Fibroblast of skin of abdomen (primary cell): Measurements from ENCODE around the gene C15orf61. TPM values are rescaled to one million over a fixed set of nuclear protein-coding genes. Genes with fewer than 3 reads are reported as not detected.

Experiments used
- DNase-seq: peaks from one replicate; pipeline ENCODE4 v3.0.0-alpha.2; 2013
- polyA plus RNA-seq, 2 experiments: library from polyadenylated mRNA; unstranded; fragments of 120-200 nt; gene quantifications; one replicate each; pipeline ENCODE4 v1.2.1, GENCODE V29; 2013; ENCODE audit not compliant: insufficient read length in 2 of 2

C15orf61 gene
- polyA plus RNA-seq (2013, experiment 1 of 2; ENCODE audit: insufficient read length), result 5.8 TPM
- polyA plus RNA-seq (2013, experiment 2 of 2; ENCODE audit: insufficient read length), result 5.9 TPM

DNA sequence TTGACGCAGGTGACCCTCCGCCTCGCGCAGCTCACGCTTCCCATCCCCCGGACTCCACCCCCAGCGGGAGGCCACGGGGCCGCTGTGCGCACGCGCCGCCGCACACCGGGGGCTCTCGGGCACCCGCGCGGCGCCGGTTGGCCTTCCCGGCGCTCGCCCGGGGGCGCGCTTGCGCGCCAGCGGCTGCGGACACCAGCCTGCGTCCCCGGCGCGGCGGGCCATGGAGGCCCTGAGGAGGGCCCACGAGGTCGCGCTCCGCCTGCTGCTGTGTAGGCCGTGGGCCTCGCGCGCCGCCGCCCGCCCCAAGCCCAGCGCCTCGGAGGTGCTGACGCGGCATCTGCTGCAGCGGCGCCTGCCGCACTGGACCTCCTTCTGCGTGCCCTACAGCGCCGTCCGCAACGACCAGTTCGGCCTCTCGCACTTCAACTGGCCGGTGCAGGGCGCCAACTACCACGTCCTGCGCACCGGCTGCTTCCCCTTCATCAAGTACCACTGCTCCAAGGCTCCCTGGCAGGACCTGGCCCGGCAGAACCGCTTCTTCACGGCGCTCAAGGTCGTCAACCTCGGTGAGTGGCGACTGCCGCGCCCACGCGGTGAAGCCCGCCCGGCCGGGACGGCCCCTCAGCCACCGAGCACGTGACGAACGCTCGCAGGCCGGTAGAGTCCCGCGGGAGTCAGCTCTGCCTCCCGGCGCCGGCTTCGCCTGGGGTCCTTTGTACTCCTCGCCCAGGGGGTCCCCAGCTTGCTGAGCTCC, at the start of gene C15orf61:
Gene C15orf61 (plus strand): TSS at position 103 of the 754 bp plus-strand sequence. CDS start 118 bp downstream, at position 221.
- DNase-seq, result peak; percentile 81

DNA sequence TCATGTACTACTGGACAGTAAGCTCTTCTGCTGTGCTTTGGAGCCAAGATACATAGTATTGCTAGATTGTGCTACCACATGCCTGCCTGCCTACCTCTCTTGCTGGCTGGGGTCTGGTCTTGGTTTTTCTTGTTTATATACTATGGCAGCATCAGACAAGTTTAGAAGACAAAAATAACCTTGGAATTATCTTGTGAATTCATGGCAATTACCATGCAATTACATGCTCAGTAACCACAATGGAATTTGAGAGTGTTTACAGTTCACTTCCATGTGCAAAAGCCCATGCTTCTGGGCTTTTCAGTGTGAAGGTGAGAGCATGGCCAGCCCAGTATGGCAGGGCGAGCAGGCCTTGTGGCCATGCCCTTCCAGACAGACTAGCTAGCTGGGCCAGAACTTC, 48.0 kb upstream of the C15orf61 start:
- DNase-seq, result peak; percentile 51

DNA sequence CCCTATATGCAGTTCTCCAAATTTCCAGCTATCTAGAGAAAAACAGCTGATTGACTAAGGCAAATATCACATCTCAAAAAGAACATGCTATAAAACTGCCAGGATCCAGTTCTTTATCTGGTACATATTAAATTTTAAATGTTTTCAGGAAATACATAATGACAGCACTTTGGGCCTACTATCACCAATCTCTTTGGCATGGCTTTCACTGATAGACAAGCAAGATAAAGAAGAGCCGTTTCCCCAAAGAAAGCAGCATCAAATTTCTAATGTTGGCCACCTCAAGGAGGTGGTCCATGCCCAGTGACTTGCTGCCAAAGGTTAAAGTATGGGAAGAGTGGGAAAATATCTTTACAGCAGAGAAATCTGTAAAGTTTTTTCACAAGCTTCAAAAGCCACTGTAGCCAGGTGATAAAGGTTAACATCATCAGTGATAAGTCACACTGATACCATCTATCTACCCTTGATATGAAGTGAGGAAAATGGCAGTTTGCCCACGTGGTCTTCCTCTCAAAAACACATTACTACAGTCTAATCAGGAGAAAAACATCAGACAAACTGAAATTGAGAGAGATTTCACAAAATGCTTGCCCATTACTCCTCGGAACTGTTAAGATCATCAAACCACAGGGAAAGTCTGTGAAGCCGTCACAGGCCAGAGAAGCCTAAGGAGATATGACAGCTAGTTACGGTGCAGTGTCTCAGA, 46.4 kb upstream of the C15orf61 start:
- DNase-seq, result no peak

DNA sequence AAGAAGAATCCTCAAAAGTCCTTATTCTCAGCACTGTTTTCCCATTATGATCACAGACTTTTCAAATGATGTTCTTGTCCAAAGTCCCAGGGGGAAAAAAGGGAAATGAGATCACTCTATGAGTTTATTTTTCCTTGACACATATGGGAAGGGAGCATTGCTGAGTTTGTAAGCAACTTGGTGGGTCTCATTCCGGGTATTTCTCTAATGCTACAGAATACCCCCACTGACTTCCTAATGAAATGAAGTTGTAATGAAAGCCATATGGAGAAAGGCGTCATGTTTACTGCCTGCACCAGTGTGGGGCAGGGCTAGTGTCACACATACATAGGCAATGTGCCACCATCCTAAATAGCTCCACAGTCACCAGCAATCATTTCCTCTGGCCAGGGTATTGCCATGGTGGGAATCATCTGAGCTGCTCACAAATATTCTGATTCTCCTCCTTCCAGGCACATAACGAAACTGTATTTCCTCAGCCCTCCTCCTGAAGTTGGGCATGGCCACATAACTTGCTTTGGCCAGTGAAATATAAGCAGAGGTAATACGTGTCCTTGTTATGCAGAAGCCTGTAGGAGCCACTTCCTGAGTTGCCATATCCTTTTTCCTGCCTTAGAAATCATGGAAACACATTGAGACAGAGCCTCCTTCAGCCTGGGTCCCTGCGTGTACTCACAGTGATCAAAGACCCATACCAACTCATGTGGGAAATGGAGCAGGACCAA, 41.0 kb upstream of the C15orf61 start:
- DNase-seq, result peak; percentile 80

DNA sequence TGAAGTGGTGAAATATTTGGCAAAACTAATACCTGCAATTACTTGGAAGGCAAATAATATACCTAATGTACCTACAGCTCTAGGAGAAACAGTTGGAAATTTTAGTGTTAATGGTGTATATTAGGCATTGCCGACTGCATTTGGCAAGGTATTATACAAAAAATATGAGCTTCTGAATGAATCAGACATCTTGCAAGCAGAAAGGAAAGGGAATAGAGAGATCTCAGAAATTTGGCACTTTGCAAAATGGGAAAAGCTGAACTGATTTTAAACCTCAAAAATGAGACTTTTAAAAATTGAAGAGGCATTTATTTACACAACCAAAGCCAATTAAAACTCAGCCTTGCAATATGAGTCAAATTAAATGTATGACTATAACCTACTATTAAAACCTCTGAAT, 40.2 kb upstream of the C15orf61 start:
- DNase-seq, result peak; percentile 66

DNA sequence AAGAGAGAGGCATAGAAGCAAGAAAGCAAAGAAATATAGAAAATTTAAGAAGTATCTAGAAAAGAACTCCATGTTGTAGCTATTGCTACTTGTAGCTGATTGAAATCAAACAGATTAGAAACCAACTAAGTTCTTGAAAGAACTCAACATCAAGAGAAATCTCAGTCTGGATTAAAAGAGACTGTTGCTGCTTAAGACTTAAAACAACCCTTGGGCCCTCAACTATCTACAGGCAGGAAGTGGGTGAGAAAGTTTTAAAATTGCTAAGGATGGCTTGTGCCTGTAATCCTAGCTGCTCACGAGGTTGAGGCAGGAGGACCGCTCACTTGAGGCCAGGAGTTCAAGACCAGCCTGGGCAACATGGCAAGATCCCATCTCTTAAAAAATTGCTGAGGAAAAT, 39.3 kb upstream of the C15orf61 start:
- no peak for DNase-seq

DNA sequence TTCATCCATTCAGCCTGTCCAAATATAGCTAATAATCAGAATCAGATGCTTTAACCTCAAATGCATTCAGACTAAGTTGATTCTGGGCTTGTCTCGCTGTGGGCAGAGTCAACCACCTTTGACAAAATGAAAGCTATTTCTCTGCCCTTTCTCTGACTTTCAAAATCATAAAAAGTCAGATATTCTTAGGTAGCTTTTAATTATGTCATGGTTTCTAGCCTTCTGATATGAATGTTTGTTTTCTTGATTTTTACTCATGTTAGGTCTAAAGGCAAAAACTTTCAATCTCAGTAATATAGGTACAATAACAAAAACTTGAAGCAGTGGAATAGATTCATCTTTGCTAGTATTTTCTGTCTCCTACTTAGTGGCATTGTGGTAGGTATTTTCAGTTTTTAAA, 25.3 kb upstream of the C15orf61 start:
- DNase-seq, result no peak

DNA sequence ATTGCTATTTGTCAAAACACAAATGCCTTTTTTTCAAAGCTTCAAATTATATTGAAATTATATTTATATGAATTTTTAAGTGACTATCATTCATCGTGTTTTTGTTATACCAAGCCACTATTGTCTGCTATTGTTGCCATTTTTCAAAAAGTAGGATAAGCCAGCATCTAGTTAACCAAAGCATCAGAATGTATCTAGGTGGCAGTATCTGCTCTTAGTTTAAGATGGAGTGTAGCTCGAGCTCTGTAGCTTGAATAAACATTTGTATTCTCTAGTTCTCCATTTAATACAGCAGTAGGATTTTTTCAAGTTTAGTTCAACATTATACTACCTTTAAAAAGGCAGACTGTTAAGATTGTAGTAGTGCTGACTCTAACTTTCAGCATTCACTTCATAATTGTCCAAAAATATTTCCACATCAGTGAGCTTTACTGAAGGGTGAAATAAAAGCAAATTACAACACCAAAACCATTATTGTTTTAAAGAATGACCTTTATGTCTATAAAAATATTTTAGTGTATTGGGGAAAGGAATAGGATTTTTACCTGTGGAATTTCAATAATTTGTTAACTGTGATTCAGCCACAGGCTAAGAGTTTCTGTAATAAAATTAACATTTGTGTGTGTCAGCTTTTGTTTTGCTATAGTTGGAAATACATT, 19.6 kb upstream of the C15orf61 start:
- DNase-seq, result peak; percentile 34

DNA sequence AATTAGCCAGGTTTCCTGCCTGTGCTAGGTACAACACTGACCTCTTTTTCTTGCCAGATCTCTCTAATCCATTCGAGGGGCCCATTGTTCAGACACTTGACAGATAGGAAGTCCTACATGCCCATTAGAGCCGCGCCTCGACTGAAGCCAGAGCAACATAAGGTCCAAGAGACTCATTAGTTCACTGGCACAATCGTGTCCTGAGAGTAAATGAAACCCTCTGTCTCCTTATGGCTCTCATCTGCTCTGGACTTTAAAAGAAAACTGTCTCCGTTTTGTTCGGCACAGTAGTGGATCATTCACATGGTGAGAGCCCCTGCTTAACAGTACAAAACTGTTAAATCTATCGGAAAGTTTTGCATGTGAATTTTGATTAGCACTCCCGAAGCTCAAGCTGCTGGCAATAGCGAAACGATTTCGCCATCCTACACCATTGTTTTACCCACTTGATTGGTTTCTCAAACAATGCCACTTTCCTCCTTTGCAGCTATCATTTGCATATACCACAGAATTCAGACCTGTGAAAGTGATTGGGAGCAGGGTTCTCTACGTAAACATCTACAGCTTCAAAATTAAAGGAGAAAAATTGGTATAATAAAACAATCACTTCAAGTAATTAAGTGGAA, 19.0 kb upstream of the C15orf61 start:
- DNase-seq, result no peak

DNA sequence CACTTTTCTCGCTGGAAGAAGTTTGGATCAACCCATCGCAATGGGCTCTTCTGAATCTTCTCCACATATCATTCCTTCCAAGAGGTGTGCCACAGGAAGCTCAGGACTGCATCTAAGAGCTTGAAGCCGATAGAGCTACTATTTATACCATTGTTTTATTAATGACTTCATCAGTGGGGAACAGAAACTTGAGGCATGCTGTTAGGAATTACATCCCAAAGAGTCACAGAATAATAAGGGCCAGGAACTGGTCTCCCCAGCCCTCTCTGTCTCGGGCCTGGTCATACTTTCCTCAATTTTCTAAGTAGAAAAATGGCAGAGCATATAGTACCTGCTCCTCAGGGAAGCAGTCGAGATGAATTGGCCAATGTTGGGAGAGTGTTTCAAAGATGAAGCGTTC, 16.9 kb upstream of the C15orf61 start:
- peak; percentile 3 for DNase-seq

DNA sequence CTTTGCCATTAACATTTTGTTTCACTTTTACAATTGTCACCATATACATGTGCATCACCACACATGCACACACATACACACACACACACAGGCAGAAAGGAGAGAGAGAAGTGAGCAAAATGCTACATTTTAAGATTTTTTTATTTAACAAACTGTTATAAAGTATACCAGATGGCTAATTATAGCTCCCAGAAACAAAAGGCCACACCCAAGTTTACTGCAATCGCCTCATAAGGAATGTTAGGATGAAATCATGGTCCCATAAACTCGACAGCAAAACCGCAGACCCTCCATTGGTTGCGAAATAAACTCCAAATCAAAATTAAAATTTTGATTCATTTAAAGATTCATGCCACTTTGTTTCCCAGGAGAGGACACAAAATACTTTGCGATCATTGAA, 16.1 kb upstream of the C15orf61 start:
- DNase-seq, result peak; percentile 49

DNA sequence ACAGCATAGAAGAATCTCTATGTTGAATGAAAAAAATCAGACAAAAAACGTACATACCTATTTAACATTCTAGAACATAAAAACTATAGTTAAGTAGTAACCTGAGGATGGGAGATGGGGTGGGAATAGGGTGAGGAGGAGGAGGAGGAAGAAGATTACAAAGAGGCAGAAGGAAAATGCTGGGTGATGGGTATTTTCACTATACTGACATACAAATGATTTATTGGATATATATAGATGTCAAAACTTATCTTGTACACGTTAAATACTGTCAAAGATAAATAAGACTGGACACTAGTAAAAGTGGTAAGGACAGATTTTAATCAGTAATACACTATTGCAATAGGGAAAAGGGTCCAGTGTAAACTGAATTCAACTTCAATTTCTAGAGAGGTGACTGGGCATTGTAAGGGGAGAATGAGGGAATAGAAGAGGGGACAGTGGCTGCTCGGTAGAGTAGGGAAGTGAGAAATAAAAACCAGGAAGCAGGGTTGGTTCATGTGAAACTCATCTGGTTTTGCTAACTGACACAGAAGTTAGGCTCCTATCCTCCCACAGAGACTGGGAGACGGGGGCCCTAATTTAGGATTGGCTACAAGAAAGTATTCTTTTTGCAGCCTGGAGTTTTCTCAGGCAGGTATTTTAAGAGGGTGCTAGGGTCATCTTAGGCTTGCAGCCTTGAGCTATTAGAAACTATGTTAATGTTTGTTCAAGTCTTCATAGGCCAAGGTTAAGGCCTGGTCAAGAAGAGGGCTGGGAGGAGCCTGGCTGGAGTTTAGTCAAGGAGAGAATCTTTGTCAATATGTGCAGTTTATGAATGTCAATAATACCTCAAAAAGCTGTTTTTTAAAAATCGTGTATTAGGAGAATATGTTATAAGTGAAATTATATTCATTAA, 15.0 kb upstream of the C15orf61 start:
- no peak for DNase-seq

DNA sequence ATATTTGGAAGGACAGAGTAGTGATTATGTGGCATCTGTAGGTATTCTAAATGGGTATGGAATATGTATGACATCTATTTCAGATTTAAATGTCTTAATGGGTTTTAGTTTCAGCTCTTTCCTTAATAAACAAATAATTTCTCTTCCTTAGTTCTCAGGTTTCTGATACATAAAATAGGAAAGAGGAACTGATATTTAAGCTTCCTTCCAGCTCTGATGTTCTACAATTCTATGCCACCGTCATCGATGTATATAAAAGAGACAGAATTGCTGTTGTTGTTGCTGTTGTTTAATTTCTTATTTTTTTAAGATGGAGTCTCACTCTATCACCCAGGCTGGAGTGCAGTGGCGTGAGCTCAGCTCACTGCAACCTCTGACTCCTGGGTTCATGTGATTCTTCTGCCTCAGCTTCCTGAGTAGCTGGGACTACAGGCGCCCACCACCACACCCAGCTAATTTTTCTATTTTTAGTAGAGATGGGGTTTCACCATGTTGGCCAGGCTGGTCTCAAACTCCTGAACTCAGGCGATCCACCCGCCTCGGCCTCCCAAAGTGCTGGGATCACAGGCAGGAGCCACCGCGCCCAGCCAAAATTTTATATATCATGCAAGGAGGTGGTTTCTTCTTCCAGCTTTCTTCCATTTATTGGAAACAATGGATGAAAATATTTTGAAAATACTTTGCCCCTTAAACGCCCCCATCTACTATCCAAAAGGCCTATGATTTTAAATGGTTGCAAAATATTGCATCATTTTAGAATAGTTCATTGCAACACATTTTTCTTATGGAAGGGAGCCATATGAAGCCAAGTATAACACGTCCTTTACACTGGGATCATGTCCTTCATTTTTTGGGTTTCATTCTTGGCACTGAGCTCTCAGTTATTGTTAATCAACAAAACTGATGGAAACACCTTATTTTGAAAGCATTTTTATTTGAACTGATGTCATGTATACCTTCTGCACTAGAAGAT, 13.9 kb upstream of the C15orf61 start:
- DNase-seq, result peak; percentile 68

DNA sequence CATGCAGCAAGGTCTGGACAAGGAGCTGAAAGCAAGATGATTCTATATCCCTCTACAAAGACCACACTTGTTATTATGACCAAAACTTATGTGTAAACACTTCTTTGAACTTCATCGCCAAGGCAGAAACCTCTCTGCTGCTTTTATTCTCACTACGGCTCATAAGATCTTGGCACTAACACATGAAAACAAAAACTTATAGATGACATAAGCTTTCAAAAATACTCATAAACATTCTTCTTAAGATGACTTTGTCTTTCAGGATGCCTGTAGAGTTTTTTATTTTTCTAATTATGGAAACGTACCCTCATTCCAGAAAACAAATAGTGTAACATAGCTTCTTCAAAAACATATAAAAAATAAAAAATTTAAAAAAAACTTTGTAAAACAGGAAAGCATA, 12.5 kb upstream of the C15orf61 start:
- peak; percentile 35 for DNase-seq

DNA sequence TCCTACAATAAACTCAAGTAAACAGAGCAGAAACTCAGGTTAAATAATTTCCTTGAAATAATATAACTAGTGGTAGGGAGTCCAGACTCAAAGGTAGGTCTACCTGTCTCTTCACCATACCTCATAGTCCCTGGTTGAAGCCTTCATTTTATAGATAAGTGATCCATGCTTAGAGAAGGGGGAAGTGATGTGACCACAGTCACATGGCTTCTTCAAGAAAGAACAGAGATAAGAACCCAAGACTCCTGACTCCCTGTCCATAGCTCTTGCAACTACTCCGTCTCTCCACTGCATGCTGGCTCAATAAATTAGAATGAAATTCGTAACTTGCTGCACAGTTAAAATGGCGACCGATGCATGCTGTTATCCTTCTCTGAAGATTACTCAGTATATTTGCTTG, 11.0 kb upstream of the C15orf61 start:
- no peak for DNase-seq

DNA sequence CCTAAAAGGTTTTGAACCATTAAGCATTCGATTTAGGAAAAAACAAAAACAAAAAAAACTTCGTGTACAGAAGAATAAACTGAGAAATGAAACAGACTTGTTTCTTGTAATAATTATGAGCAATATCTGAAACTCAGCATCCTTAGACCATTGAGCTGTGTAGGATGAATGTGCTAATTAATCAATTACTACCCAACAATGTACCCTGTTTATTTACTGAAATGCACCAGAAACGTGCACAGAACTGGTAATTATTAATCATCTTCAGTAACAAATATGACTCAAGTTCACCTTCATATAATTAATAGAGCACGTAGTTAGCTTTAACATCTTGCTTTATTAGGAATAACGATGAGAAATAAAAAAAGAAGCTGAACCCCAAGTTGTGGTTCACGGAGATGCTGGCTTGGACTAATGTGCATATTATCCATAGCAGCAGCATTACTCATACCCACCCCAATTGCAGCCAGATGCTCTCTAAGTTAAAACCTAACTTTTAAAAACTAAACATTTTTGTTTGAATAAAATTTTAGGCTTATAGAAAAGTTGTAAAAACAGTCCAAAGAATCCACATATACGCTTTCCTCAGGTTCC, 10.2 kb upstream of the C15orf61 start:
- peak; percentile 89 for DNase-seq

DNA sequence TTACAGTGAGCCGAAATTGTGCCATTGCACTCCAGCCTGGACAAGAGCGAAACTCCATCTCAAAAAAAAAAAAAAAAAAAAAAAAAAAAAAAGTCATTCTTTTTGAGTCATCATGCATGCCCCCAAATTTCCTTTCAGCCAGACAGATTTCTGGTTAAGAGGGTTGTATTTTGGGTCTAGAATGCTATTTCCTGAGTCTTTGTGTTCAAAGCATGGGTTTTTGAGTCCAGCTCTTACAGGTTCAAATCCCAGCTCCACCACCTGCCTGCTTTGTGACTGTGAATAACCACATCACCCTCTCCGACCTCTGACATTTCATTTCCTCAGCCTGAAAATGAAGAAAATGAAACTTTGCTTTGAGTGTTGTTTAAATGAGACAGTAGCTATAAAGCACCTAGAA, 9.3 kb upstream of the C15orf61 start:
- DNase-seq, result peak; percentile 66

DNA sequence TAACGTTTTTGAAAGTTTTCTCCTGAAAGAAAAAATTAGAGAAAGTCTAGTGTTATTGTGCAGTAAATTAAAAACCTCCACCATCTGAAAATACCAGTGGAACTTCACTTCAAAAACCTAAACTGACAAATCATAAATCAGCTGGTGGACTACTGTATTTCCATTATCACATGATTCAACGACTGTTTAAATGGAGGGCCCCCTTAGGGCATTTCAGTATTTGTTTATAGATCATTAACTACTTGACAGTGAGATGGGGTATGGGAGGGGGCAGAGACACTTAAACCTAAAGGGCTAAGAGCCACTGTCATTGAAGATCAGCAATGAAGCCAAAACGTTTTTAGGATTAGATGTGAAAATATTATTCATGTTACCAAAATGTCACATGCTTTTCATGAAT, 8.8 kb upstream of the C15orf61 start:
- DNase-seq, result no peak

DNA sequence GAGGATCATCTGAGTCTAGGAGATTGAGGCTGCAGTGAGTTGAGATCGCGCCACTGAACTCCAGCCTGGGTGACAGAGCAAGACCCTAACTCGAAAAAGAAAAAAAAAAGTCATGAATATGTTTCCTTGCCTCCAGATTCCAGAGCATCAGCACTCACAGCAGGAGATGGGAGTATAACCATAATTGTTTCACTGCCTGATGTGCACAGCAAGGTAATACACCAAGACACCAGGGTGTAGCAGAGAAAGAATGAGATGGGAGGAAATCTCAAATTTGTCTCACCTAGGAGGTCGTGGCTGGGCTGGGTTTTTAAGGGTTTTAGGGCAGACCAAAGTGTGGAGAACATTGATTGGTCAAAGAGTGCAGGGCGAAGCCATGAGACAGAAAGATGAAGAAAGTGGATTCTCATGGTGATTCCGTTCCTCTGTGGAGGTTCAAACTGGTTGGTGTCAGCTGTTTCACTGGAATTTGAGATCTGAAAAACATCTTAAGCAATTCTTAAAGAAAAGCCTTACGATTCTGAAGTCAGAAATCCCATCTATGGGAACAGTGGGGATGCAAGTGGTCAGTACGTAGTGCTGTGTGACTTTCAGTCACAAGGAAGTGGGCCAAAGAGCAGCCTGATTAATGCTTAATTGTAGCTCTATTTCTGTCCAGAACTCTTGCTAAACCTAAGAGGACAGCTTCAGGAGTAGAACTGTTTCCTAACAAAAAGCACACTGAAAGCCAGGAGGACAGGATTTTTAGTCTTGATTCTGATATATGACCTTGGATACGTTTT, 7.8 kb upstream of the C15orf61 start:
- DNase-seq, result no peak
